ENCODE results near the gene FLNB.
"Not testable (repeated sequence)": the region's sequence is repeated elsewhere in the genome, so short reads cannot be mapped to it uniquely, and the experiment has no call there.

FLNB gene

GRCh38 chr3:58048301-58048700, 40.1 kb downstream of the FLNB start:
- H3K23ac ChIP-seq (ENCODE audit: low read length in 2 of 2): no peak overlapping the region
- no peak overlapping the region for H2AFZ ChIP-seq (ENCODE audit: low read depth, low read length)
- peak overlapping the region; percentile 19 for H3K9ac ChIP-seq (ENCODE audit: low read length)
- H3K4ac ChIP-seq (ENCODE audit: low read depth in 1 of 2, low read length in 2 of 2): peak overlapping the region; percentile 65 to 70
- H3K36me3 ChIP-seq (ENCODE audit: control insufficient read depth in 1 of 2, insufficient read depth in 2 of 2, low read depth in 1 of 2, low read length in 2 of 2): peaks cover 0 to 3% of the 10 kb centered on the region in 2 experiments
- H3K4me1 ChIP-seq (ENCODE audit: control insufficient read depth, insufficient read depth, low read depth, low read length): peaks cover 49% of the 10 kb centered on the region
- H3K18ac ChIP-seq (ENCODE audit: low read depth in 1 of 2, low read length in 2 of 2): peak overlapping the region; percentile 23 to 75
- peak overlapping the region; percentile 99 for H3K27ac ChIP-seq (ENCODE audit: low read length, poor library complexity, severe bottlenecking)
- peak; percentile 59 for DNase-seq
- peak overlapping the region; percentile 73 to 98 for H2BK12ac ChIP-seq (ENCODE audit: low read length in 2 of 2)
- peak overlapping the region; percentile 87 for H4K91ac ChIP-seq (ENCODE audit: low read length)
- 7% methylated on average over 3 of the region's 4 CpGs for WGBS
- peak overlapping the region; percentile 47 for H4K8ac ChIP-seq (ENCODE audit: low read length)
- peak overlapping the region; percentile 1 for H2BK5ac ChIP-seq (ENCODE audit: low read depth, low read length, poor library complexity, severe bottlenecking)
- H2BK120ac ChIP-seq (ENCODE audit: low read depth, low read length): peak overlapping the region; percentile 2
- no peaks in the 10 kb centered on the region for H3K27me3 ChIP-seq (ENCODE audit: control insufficient read depth in 1 of 2, insufficient read depth in 1 of 2, low read length in 2 of 2)
- H3K4me3 ChIP-seq (ENCODE audit: insufficient read depth in 1 of 2, low read depth in 1 of 2, low read length in 2 of 2): no peak overlapping the region
- no peak overlapping the region for H3K14ac ChIP-seq (ENCODE audit: low read length in 2 of 2)
- no peaks in the 10 kb centered on the region for H3K9me3 ChIP-seq (ENCODE audit: control insufficient read depth, low read length)
- peak overlapping the region; percentile 24 for H2AK5ac ChIP-seq (ENCODE audit: low read length, severe bottlenecking)
- peaks cover 10% of the 10 kb centered on the region for H3K79me1 ChIP-seq (replicated peaks; ENCODE audit: low read length, poor library complexity, severe bottlenecking)
- no peak overlapping the region for H3K4me2 ChIP-seq (ENCODE audit: low read length, poor library complexity, severe bottlenecking)
- H2BK15ac ChIP-seq (ENCODE audit: low read depth, poor library complexity, severe bottlenecking): no peak overlapping the region

- H3K14ac ChIP-seq (ENCODE audit: low read length in 2 of 2): peak overlapping the region in 1 of 2 experiments; percentile 88
- peak overlapping the region; percentile 44 to 82 for H3K18ac ChIP-seq (ENCODE audit: low read depth in 1 of 2, low read length in 2 of 2)
- H4K91ac ChIP-seq (ENCODE audit: low read length): peak overlapping the region; percentile 89
- H2BK5ac ChIP-seq (ENCODE audit: low read depth, low read length, poor library complexity, severe bottlenecking): peak overlapping the region; percentile 93
- peak overlapping the region; percentile 47 to 73 for H3K4ac ChIP-seq (ENCODE audit: low read depth in 1 of 2, low read length in 2 of 2)
- H2BK12ac ChIP-seq (ENCODE audit: low read length in 2 of 2): peak overlapping the region; percentile 88 to 92
- H3K9me3 ChIP-seq (ENCODE audit: control insufficient read depth, low read length): no peaks in the 10 kb centered on the region
- peak overlapping the region; percentile 99 for H3K27ac ChIP-seq (ENCODE audit: low read length, poor library complexity, severe bottlenecking)
- peak overlapping the region; percentile 44 for H3K9ac ChIP-seq (ENCODE audit: low read length)
- H2AK5ac ChIP-seq (ENCODE audit: low read length, severe bottlenecking): peak overlapping the region; percentile 98
- no peak overlapping the region for H2AFZ ChIP-seq (ENCODE audit: low read depth, low read length)
- peak overlapping the region; percentile 41 for H3K4me2 ChIP-seq (ENCODE audit: low read length, poor library complexity, severe bottlenecking)
- peaks cover 10% of the 10 kb centered on the region for H3K79me1 ChIP-seq (replicated peaks; ENCODE audit: low read length, poor library complexity, severe bottlenecking)
- peak overlapping the region; percentile 64 for H2BK120ac ChIP-seq (ENCODE audit: low read depth, low read length)
- 11% methylated on average over 8 of the region's 10 CpGs for WGBS
- peak; percentile 91 for DNase-seq
- H3K23ac ChIP-seq (ENCODE audit: low read length in 2 of 2): peak overlapping the region in 1 of 2 experiments; percentile 53
- H3K27me3 ChIP-seq (ENCODE audit: control insufficient read depth in 1 of 2, insufficient read depth in 1 of 2, low read length in 2 of 2): no peaks in the 10 kb centered on the region
- H2BK15ac ChIP-seq (ENCODE audit: low read depth, poor library complexity, severe bottlenecking): peak overlapping the region; percentile 91
- H3K36me3 ChIP-seq (ENCODE audit: control insufficient read depth in 1 of 2, insufficient read depth in 2 of 2, low read depth in 1 of 2, low read length in 2 of 2): peaks cover 0 to 3% of the 10 kb centered on the region in 2 experiments
- peak overlapping the region in 1 of 2 experiments; percentile 1 for H3K4me3 ChIP-seq (ENCODE audit: insufficient read depth in 1 of 2, low read depth in 1 of 2, low read length in 2 of 2)
- peaks cover 44% of the 10 kb centered on the region for H3K4me1 ChIP-seq (ENCODE audit: control insufficient read depth, insufficient read depth, low read depth, low read length)
- H4K8ac ChIP-seq (ENCODE audit: low read length): peak overlapping the region; percentile 59
Measured at GRCh38 chr3:58049143-58049785, 41.0 kb downstream of the FLNB start.

- Histone ChIP-seq H3K36me3 (ENCODE audit: control insufficient read depth in 1 of 2, insufficient read depth in 2 of 2, low read depth in 1 of 2, low read length in 2 of 2) (peaks cover 0 to 3% of the 10 kb centered on the region in 2 experiments), H3K4me3 (ENCODE audit: insufficient read depth in 1 of 2, low read depth in 1 of 2, low read length in 2 of 2) (peak overlapping the region in 1 of 2 experiments; percentile 22), H2BK15ac (ENCODE audit: low read depth, poor library complexity, severe bottlenecking) (peak overlapping the region; percentile 93), H3K14ac (ENCODE audit: low read length in 2 of 2) (no peak overlapping the region), H3K27ac (ENCODE audit: low read length, poor library complexity, severe bottlenecking) (peak overlapping the region; percentile 99), H3K9me3 (ENCODE audit: control insufficient read depth, low read length) (no peaks in the 10 kb centered on the region), H3K9ac (ENCODE audit: low read length) (no peak overlapping the region), H3K4ac (ENCODE audit: low read depth in 1 of 2, low read length in 2 of 2) (peak overlapping the region; percentile 79 to 86), H3K18ac (ENCODE audit: low read depth in 1 of 2, low read length in 2 of 2) (peak overlapping the region; percentile 80 to 84), H3K79me1 (replicated peaks; ENCODE audit: low read length, poor library complexity, severe bottlenecking) (peaks cover 3% of the 10 kb centered on the region), H2AFZ (ENCODE audit: low read depth, low read length) (no peak overlapping the region), H3K4me1 (ENCODE audit: control insufficient read depth, insufficient read depth, low read depth, low read length) (peaks cover 37% of the 10 kb centered on the region), H2BK5ac (ENCODE audit: low read depth, low read length, poor library complexity, severe bottlenecking) (peak overlapping the region; percentile 74), H3K27me3 (ENCODE audit: control insufficient read depth in 1 of 2, insufficient read depth in 1 of 2, low read length in 2 of 2) (no peaks in the 10 kb centered on the region), H4K91ac (ENCODE audit: low read length) (peak overlapping the region; percentile 92), H3K4me2 (ENCODE audit: low read length, poor library complexity, severe bottlenecking) (no peak overlapping the region), H2BK120ac (ENCODE audit: low read depth, low read length) (peak overlapping the region; percentile 82), H3K23ac (ENCODE audit: low read length in 2 of 2) (no peak overlapping the region), H2BK12ac (ENCODE audit: low read length in 2 of 2) (peak overlapping the region; percentile 8 to 96), H4K8ac (ENCODE audit: low read length) (peak overlapping the region; percentile 67), H2AK5ac (ENCODE audit: low read length, severe bottlenecking) (peak overlapping the region; percentile 97)
- peak; percentile 97 for DNase-seq
- 18% methylated on average over 8 of the region's 9 CpGs for WGBS
Measured at GRCh38 chr3:58051196-58051595, 43.0 kb downstream of the FLNB start.

- not testable (repeated sequence) for H3K79me1 ChIP-seq (replicated peaks; ENCODE audit: low read length, poor library complexity, severe bottlenecking); H2BK5ac ChIP-seq (ENCODE audit: low read depth, low read length, poor library complexity, severe bottlenecking); DNase-seq; H3K14ac ChIP-seq (ENCODE audit: low read length in 2 of 2); H3K27me3 ChIP-seq (ENCODE audit: control insufficient read depth in 1 of 2, insufficient read depth in 1 of 2, low read length in 2 of 2); H3K9me3 ChIP-seq (ENCODE audit: control insufficient read depth, low read length); H3K36me3 ChIP-seq (ENCODE audit: control insufficient read depth in 1 of 2, insufficient read depth in 2 of 2, low read depth in 1 of 2, low read length in 2 of 2); H2BK15ac ChIP-seq (ENCODE audit: low read depth, poor library complexity, severe bottlenecking); H3K23ac ChIP-seq (ENCODE audit: low read length in 2 of 2); H3K9ac ChIP-seq (ENCODE audit: low read length); H3K4me2 ChIP-seq (ENCODE audit: low read length, poor library complexity, severe bottlenecking); H2AFZ ChIP-seq (ENCODE audit: low read depth, low read length)
- Histone ChIP-seq H3K4ac (ENCODE audit: low read depth in 1 of 2, low read length in 2 of 2) (peak overlapping the region; percentile 40), H3K4me3 (ENCODE audit: insufficient read depth in 1 of 2, low read depth in 1 of 2, low read length in 2 of 2) (peak overlapping the region in 1 of 2 experiments; percentile 22), H2BK120ac (ENCODE audit: low read depth, low read length) (peak overlapping the region; percentile 82), H3K4me1 (ENCODE audit: control insufficient read depth, insufficient read depth, low read depth, low read length) (peaks cover 37% of the 10 kb centered on the region), H3K27ac (ENCODE audit: low read length, poor library complexity, severe bottlenecking) (peak overlapping the region; percentile 99), H2AK5ac (ENCODE audit: low read length, severe bottlenecking) (peak overlapping the region; percentile 88), H4K8ac (ENCODE audit: low read length) (peak overlapping the region; percentile 55), H3K18ac (ENCODE audit: low read depth in 1 of 2, low read length in 2 of 2) (peak overlapping the region; percentile 80 to 84), H4K91ac (ENCODE audit: low read length) (peak overlapping the region; percentile 87), H2BK12ac (ENCODE audit: low read length in 2 of 2) (peak overlapping the region; percentile 78 to 96)
- WGBS: 79% methylated on average over 11 of the region's 15 CpGs
Measured at GRCh38 chr3:58051658-58052261, 43.5 kb downstream of the FLNB start.

All from mesenchymal stem cell (in vitro differentiated cells and primary cell).